Thoracic aorta (tissue), 2 donors: Measurements from ENCODE around the gene SOX5. TPM values are rescaled to one million over a fixed set of nuclear protein-coding genes. Genes with fewer than 3 reads are reported as not detected.

Experiments
- ATAC-seq: fragments of 150-250 bp; one replicate; pipeline ENCODE4 v1.8.0; 2017; ENCODE audit warnings: low read depth; ENCODE audit not compliant: insufficient number of reproducible peaks, low FRiP score
- DNase-seq: peaks from one replicate; pipeline ENCODE4 v3.0.0-alpha.2; 2020; ENCODE audit warnings: low spot score
- H3K27ac ChIP-seq, 2 donors: fragments of 200-600 bp; sonication (generic); 1 replicate in 1 of 2; 2 replicates in 1 of 2; pipeline ENCODE4 v1.5.1; 2016; ENCODE audit warnings: mild to moderate bottlenecking in 2 of 2, moderate library complexity in 2 of 2
- H3K27me3 ChIP-seq: fragments of 200-600 bp; sonication (generic); replicated peaks from 2 replicates; pipeline ENCODE4 v1.6.0; 2016; ENCODE audit warnings: mild to moderate bottlenecking; ENCODE audit not compliant: insufficient read depth
- H3K36me3 ChIP-seq: fragments of 200-600 bp; sonication (generic); one replicate; pipeline ENCODE4 v1.5.1; 2016
- H3K4me1 ChIP-seq, 2 donors: fragments of 200-600 bp; sonication (generic); 1 replicate in 1 of 2; 2 replicates in 1 of 2; pipeline versions ENCODE4 v1.5.1 to v1.6.0; 2016; ENCODE audit warnings: low read depth in 2 of 2, mild to moderate bottlenecking in 1 of 2; ENCODE audit not compliant: control insufficient read depth in 1 of 2
- H3K4me3 ChIP-seq: fragments of 200-600 bp; sonication (generic); 2 replicates; pipeline ENCODE4 v1.5.1; 2016; ENCODE audit warnings: mild to moderate bottlenecking
- H3K9me3 ChIP-seq: fragments of 200-600 bp; sonication (generic); 2 replicates; pipeline ENCODE4 v1.5.1; 2016
- total RNA-seq, 2 donors: library from RNA; depleted of rRNA; stranded (reverse); fragments of >200 nt; gene quantifications; one replicate each; pipeline versions ENCODE4 v1.1.0 to v1.2.3, GENCODE V29; 2016
- TF ChIP-seq, protein P1 (sequence below): fragments of 200-600 bp; sonication (generic); IDR thresholded peaks from one replicate; pipeline ENCODE4 v1.5.1; 2019; ENCODE audit warnings: antibody characterized with exemption

The SOX5 gene
- total RNA-seq, 2 donors from 2014 or later = 36.8 to 37.0 TPM

DNA sequence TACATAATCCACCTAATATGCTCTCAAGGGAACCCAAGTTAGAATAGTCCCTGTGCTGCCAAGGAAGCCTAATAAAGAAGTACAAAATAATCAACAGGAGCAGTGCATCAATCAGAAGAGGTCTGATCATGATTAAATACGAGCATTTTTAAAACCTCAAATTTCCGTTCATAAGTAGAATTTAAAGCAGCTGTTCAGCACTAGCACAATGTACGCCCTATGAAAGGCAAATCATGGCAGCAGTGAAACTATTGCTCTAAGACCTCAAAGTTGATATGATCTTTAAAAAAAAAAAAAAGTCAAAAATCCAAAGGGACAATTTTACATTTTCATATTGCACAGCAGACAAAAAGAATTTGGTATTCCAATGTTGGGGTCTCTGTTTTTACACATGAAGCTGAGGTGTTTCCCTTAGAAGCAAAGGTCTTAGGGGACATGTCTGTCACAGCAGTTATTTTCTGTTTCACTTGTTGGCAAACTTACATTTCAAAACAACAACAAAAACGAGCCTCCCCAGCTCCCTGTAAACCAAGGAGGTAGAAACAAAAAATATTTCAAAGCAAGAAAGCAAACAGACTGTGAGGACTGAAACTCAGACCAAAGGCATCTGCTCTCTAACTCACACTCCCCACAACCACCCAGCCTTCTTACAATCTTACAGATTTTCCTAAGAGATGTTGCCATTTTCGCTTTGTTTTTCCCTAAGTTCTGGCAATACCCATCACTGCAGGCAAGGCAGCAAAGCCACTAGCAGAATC, 28.2 kb downstream of the SOX5 start:
- Histone ChIP-seq H3K27me3 (no peaks in the 10 kb centered on the region), H3K4me1 (peaks cover 0 to 12% of the 10 kb centered on the region in 2 donors), H3K27ac (no peak overlapping the region), H3K36me3 (no peaks in the 10 kb centered on the region), H3K9me3 (no peaks in the 10 kb centered on the region), H3K4me3 (peak overlapping the region; percentile 18)
- ATAC-seq (no peak), DNase-seq (no peak)
- TF ChIP-seq, protein P1, sequence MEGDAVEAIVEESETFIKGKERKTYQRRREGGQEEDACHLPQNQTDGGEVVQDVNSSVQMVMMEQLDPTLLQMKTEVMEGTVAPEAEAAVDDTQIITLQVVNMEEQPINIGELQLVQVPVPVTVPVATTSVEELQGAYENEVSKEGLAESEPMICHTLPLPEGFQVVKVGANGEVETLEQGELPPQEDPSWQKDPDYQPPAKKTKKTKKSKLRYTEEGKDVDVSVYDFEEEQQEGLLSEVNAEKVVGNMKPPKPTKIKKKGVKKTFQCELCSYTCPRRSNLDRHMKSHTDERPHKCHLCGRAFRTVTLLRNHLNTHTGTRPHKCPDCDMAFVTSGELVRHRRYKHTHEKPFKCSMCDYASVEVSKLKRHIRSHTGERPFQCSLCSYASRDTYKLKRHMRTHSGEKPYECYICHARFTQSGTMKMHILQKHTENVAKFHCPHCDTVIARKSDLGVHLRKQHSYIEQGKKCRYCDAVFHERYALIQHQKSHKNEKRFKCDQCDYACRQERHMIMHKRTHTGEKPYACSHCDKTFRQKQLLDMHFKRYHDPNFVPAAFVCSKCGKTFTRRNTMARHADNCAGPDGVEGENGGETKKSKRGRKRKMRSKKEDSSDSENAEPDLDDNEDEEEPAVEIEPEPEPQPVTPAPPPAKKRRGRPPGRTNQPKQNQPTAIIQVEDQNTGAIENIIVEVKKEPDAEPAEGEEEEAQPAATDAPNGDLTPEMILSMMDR = no peak

DNA sequence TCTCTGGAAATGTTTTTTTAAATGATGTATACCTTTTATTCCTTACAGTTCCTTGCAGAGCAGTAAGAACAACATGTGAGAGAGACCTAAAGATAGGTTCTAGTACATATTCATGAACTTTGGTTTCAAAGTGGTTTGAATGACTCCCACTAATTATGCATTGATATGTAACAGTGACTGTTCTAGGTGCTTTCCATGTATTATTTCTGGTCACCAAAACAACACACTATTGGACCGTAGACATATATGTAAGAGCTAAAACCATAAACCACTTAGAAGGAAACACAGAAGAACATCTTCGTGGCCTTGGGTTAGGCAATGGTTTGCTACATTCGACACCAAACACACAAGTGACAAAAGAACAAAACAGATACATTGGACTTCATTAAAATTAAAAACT, 37.9 kb downstream of the SOX5 start:
- no peak overlapping the region for H3K27ac ChIP-seq
- H3K27me3 ChIP-seq = no peaks in the 10 kb centered on the region
- H3K4me1 ChIP-seq = no peaks in the 10 kb centered on the region
- no peak overlapping the region for H3K4me3 ChIP-seq
- TF ChIP-seq, protein P1 = no peak
- DNase-seq (no peak), ATAC-seq (no peak)
- H3K9me3 ChIP-seq = no peaks in the 10 kb centered on the region
- no peaks in the 10 kb centered on the region for H3K36me3 ChIP-seq

DNA sequence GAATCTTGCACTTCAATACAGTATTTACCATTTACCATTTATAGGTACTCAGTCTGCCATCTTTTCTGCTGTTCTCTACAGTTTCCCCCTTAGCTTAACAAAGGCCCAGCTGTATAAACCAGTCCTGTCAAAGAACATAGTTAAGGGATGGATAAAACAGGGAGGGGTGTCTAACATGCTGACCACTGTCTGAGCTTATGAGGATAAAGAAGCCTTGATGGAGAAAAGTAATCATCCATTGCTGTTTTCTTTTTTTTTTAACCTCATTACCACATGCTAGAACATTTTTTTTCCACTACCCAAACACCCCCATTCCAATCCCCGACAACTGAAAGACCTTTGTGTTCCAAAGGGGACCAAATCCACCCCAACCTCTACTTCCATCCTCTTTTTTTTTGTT, 39.9 kb downstream of the SOX5 start:
- TF ChIP-seq, protein P1 = no peak
- Histone ChIP-seq H3K27ac (no peak overlapping the region), H3K27me3 (no peaks in the 10 kb centered on the region), H3K9me3 (no peaks in the 10 kb centered on the region), H3K4me3 (no peak overlapping the region), H3K36me3 (no peaks in the 10 kb centered on the region), H3K4me1 (peaks cover 0 to 3% of the 10 kb centered on the region in 2 donors)
- ATAC-seq (no peak), DNase-seq (no peak)

DNA sequence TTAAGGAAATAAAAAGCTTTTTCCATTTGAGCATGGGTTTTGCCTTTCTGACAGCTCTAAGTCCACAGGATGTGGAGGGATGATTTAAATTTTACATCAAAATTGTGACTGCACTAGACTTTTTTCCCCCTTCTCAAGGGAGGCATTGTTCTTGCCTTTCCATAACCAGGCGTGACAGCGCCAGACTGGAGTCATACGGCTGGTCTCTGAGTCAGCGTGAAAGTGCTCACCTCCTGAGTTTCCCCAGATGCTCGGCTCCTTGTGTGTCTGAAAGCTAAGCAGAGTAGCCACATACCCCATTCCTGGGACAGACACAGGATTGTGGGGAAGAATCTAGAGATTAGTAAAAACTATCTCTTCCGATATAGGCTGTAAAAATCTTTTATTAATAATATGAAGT, 43.1 kb downstream of the SOX5 start:
- H3K4me1 ChIP-seq = peaks cover 0 to 3% of the 10 kb centered on the region in 2 donors
- TF ChIP-seq, protein P1 = no peak
- no peaks in the 10 kb centered on the region for H3K36me3 ChIP-seq
- H3K27ac ChIP-seq = no peak overlapping the region
- no peak overlapping the region for H3K4me3 ChIP-seq
- no peak for DNase-seq
- no peaks in the 10 kb centered on the region for H3K27me3 ChIP-seq
- no peak for ATAC-seq
- H3K9me3 ChIP-seq = peaks cover 3% of the 10 kb centered on the region

DNA sequence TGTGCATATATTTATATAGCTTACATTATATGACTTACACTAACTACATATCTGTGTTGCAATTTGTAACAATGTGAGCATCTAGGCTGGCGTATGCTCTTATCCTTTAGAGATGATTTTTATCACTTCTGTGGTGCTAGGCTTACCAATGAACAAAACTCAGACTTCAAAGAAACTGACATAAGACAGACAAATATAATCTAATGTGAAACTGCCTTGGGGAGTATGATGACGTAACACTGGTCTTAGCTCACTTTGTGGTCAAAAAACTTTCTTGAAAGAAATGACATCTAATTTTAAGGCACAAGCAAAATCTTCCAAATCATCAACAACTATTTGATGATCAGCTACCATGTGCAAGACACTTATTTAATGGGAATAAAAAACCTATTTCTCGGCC, 50.0 kb downstream of the SOX5 start:
- TF ChIP-seq, protein P1 = no peak
- Histone ChIP-seq H3K4me1 (no peaks in the 10 kb centered on the region), H3K36me3 (no peaks in the 10 kb centered on the region), H3K9me3 (peaks cover 3% of the 10 kb centered on the region), H3K27ac (no peak overlapping the region), H3K27me3 (no peaks in the 10 kb centered on the region), H3K4me3 (no peak overlapping the region)
- DNase-seq = no peak
- no peak for ATAC-seq
